Epithelial cell of prostate (primary cell): ENCODE data around the gene FBXO40.
"Not testable (repeated sequence)": the region's sequence is repeated elsewhere in the genome, so short reads cannot be mapped to it uniquely, and the experiment has no call there.

ENCODE experiments used
- DNase-seq: peaks from one replicate; pipeline ENCODE4 v3.0.0-alpha.2; 2011; ENCODE audit warnings: low read depth, low spot score
- H3K27ac ChIP-seq: fragments of 450-650 bp; 2 replicates; pipeline ENCODE4 v1.5.1; 2017; ENCODE audit warnings: mild to moderate bottlenecking

The FBXO40 gene, protein sequence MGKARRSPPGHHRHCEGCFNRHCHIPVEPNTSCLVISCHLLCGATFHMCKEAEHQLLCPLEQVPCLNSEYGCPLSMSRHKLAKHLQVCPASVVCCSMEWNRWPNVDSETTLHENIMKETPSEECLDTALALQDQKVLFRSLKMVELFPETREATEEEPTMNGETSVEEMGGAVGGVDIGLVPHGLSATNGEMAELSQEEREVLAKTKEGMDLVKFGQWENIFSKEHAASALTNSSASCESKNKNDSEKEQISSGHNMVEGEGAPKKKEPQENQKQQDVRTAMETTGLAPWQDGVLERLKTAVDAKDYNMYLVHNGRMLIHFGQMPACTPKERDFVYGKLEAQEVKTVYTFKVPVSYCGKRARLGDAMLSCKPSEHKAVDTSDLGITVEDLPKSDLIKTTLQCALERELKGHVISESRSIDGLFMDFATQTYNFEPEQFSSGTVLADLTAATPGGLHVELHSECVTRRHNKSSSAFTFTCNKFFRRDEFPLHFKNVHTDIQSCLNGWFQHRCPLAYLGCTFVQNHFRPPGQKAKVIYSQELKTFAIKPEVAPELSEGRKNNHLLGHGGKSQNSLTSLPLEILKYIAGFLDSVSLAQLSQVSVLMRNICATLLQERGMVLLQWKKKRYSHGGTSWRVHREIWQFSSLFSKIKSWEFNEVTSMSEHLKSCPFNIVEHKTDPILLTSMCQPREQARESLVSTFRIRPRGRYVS

DNA sequence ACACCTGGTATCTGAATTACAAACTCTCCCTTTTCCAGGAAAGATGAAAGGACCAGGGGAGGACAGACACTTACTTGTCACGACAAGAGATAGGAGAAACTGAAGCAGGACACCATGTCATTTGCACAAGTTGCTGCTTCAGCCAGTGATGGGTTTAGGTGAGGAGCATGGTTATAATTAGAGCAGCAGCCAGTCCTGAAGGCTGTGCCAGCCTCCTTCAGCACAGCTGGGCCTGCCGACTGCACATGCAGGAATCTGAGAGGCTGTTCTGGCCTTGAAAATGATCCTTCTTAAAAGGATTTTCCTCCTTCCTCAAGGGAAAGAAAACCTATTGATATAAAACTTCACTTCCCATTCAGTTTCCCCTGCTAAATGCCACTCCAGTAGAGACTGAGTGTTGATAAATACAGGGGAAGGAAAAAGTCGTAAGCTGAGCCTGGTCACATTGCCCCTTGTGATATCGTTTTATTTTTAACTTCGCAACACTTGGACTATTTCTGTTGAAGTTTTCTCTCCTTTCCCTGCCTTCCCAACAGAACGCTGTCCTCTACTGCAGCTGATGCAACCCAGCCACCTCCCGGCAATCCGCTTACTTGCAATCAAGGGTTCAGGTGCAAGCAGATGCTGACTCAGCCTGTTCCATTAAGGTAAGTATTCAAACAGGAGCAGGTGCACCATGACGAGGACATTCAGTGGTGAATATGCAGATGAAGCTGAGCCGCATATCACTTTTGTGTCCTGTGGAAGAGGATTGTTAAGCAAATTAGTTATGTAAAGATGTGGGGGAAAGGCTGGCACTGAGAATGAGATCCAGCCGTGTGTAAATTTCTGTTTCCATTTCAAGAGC lies at the start of gene FBXO40:
Gene FBXO40 (plus strand): TSS at position 524 of the 847 bp plus-strand sequence. CDS start 27,197 bp downstream, outside the sequence.
- DNase-seq: no peak
- no peak within 1 kb of the TSS for H3K27ac ChIP-seq

DNA sequence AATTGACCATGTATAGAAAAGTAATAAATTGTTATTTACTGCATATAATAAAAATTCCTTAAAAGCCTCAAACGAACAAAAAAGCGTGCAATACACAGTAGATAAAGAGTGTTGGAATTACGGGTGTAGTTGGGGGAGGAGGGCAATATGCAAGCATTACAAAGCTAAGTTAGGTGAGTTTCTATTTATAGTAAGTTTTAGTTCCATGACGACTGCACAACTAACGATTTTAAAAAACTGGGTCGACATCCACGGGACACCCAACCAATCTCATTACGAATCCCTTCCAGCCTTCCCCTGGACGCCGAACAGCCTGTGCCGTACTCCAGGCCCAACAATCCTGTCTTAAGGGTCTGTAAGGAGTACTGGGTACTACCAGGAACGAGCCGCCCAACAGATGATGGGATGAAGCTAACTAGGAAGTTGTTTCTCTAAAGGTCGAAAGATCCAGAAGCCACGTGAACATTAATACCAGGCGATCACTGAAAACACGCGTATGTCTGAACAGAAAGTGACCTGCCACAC lies 48.1 kb upstream of the FBXO40 start:
- H3K27ac ChIP-seq: no peak overlapping the region

DNA sequence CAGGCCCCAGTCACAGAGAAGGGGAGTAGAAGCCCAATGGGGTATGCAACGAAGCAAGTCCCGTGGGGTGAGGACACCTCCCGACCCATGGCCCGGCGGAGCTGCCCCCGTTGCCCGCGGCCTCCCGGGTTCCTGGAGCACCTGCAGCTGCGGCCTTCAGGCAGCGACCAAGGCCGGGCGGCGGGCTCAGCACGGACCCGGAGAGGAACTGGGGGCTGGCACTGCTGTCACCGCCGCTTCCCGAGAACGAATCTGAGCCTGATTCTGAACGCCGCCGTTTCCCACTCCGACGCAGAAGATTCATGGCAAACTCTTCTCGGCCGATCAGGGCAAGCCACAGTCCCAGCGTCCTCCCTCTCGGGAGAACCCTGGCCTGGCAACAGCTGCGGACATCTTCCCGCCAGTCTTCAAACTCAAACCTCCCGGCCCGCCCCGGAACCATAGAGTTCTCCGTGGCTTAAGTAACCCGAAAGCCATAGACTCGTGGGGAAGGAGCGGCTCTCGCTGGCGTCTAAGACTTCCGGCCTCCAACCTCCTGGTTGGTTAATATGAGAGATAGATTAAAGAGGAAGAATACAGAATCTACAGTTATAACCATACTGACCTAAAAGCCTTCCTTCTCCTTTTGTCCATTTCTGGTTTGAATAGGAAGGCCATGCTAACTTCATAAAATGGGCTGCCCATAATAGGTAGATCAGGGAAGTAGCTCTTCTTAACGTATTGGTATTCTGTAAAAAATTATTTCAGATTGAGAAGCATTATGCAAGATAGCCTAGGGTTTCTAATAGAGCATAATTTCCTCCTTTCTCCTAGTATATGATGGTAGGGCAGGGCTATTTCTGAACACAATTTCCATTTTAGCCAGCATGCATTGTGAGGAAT lies 47.4 kb upstream of the FBXO40 start, which contains the start of gene POLQ:
Gene POLQ (minus strand): TSS at position 415 of the 882 bp plus-strand sequence. CDS start 111 bp downstream, at position 304.
- DNase-seq: peak; percentile 81
- H3K27ac ChIP-seq: peak within 1 kb of the TSS; percentile 76

More for the DNA sequence above, 48.1 kb upstream of the FBXO40 start:
- DNase-seq: no peak

DNA sequence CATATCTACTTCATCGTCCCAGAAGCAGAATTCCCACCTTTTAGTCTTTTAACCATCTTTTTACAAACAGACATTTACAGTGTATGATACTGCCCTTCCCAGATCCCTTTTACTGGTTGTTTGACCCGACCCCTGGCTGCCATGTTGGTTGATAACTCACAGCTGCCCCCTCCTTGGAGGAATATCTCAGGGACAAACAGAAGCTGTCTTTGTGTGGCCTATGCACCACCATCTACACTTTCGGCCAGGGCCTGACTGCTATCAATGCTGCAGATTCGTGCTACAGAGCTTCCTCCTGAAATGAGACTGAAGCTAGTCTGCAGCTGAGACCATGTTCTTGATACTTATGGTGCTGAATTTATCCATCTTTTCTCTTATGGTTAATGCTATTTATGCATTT lies 40.8 kb upstream of the FBXO40 start:
- no peak for DNase-seq
- H3K27ac ChIP-seq: no peak overlapping the region

DNA sequence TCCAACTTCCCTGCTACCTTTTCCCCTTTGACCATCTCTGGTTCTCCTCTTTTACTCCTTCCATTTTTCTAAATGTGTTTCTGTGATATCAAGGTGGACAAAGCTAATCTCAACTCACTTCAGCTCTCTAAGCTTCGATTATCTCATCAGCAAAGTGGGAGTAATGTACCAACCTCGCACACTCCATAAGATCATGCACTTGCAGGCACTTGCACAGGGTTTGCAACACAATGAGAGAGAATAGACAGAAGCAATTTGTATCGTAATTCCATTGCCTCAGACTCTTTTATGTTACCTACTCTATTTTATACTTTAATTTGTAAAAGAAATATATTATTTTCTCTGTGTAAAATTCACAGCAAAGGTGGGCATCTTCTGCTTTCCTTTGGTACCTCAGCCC lies 40.4 kb upstream of the FBXO40 start:
- DNase-seq: no peak
- no peak overlapping the region for H3K27ac ChIP-seq

DNA sequence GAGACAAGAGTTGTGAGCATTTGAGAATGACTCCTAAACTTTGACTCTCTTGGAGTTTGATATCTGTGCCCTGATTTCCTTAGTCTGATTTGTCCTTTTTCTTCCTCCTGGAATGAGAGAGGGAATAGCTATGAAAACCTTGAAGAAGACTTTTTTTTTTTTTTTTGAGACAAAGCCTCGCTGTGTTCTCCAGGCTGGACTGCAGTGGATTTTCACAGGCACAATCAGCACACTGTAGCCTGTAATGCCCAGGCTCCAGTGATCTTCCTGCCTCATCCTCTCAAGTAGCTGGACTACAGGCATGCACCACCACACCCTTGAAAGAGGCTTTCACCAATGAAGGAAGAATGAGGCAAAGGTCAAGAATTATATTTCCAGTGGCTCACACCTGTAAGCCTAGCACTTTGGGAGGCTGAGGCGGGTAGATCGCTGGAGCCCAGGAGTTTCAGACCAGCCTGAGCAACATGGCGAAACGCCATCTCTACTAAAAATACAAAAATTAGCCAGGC lies 35.7 kb upstream of the FBXO40 start:
- no peak for DNase-seq
- H3K27ac ChIP-seq: no peak overlapping the region

DNA sequence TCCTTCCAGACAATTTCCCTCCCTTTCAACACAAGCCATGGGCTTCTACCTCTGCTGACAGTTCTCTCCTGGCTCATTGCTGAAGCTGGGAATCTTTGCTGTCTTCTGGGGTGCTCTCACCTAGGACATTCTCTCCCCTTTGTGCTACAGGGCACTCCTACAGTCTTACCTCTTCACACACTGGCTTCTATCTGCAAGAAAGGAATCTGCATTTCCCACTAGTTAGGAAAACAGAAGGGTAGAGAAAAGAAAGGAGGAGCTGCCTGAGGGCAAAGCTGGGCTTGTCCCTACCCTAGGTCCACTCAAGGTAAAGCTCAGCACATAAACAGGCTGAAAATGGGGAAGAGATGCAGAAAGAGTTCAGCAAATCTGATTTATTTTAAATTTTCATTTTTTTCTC lies 31.0 kb upstream of the FBXO40 start:
- no peak for DNase-seq
- no peak overlapping the region for H3K27ac ChIP-seq

DNA sequence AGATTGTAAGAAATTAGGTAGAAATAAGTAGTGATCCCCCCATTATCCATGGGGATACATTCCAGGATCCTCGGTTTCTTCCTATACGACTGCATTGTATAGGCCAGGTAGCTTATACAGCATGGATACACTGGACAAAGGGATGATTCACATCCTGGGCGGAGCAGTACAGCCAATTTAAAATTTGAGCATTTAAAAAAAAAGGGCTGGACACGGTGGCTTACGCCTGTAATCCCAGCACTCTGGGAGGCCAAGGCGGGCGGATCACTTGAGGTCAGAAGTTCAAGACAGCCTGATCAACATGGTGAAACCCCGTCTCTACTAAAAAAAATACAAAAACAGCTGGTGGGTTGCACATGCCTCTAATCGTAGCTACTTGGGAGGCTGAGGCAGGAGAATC lies 26.4 kb upstream of the FBXO40 start:
- no peak for DNase-seq
- no peak overlapping the region for H3K27ac ChIP-seq

DNA sequence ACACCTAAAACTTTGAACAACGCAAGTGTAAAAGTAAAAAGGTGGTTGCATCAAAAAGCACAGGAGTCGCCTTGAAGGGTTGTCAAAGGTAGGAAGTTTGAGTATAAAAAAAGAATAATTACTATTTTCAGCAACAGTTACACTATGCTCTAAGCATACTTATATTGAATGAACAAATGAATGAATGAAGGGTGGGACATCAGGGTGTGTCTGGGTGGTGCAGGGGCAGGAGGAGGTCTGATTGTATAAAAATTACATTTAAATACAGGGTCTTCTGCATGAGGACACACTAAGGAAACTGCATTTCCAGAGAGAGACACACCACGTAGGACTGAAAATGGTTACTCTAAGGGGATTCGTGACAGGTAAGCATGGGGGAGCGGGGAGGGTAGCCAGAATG lies 25.5 kb upstream of the FBXO40 start, which contains the start of gene ARGFX:
Gene ARGFX (plus strand): TSS at position 301 of the 400 bp plus-strand sequence. CDS start 2,765 bp downstream, outside the sequence.
- DNase-seq: no peak
- no peak within 1 kb of the TSS for H3K27ac ChIP-seq

DNA sequence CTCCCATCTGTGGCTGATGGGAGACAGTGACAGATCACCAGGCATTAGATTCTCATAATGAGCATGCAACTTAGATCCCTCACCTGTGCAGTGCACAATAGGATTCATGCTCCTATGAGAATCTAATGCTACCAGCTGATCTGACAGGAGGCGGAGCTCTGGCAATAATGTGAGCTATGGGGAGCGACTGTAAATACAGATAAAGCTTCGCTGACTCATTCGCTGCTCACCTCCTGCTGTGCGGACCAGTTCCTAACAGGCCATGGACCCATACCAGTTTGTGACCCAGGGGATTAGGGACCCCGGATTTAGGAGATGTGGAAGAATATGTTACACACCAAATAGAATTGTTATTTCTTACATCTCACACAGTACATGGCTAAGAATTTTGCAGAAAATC lies 18.7 kb upstream of the FBXO40 start:
- no peak overlapping the region for H3K27ac ChIP-seq

DNA sequence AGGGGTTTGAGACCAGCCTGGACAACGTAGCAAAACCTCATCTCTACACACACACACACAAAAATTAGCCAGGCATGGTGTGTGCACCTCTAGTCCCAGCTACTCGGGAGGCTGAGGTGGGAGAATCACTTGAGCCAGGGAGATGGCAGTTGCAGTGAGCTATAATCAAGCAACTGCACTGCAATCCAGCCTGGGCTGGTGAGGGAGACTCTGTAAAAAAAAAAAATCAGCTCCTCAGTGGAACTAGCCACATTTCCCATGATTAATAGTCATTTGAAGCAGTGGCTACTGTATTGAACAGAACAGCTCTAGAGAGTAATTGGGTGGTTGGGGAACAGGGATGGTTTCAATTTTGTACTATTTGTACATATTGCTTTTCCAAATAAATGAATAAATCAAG lies 11.5 kb upstream of the FBXO40 start:
- H3K27ac ChIP-seq: no peak overlapping the region
- DNase-seq: no peak

More for the DNA sequence above, 18.7 kb upstream of the FBXO40 start:
- DNase-seq: peak; percentile 40

DNA sequence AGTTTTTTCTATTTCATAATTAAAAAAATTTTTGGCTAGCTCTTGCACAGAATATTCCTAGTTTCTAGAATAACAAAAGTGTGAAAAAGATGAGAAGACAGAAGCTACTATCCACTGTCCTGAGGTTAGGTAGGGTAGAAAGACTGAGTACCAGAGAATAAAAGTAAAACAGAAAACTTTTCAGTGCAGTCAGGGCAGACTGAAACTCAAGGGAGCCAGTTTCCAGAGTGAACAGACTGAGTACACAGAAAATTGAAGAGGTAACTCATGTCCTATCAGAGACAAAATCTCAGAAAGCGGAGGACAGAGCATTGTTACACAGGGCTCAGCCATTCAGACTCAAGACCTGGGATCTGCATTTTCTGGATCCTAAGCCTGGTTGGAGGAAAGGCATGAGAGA lies 8.8 kb upstream of the FBXO40 start:
- H3K27ac ChIP-seq: no peak overlapping the region
- no peak for DNase-seq

DNA sequence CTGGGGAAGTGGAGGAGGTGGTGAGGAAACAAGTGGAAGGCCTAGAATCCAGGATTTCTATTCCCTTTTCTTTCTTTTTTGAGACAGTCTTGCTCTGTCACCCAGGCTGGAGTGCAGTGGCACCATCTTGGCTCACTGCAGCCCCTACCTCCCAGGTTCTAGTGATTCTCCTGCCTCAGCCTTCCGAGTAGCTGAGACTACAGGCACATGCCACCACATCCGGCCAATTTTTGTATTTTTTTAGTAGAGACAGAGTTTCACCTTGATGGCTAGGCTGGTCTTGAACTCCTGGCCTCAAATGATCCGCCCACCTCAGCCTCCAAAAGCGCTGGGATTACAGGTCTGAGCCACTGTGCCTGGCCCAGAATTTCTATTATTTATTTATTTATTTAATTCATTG lies 627 bp downstream of the FBXO40 start:
- H3K27ac ChIP-seq, DNase-seq: not testable (repeated sequence)

DNA sequence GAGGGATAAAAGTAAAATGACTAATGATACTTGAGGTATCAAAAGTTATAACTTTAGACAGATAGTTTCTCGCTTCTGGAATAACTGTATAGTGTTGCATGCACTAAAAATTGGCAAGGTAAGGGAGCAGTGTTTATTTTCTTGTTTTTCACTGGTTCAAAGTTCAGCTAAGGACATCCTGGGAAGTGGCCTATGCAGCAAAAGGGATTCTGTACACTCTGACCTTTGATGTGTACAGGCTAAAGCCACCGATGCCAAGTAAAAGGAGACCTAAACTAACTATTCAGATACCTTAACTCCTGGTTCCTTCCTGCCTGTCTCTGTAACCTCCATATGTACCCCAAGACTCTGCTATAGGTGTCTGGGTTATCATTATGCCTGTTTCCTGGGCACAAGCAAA lies 1.7 kb downstream of the FBXO40 start:
- no peak for DNase-seq

DNA sequence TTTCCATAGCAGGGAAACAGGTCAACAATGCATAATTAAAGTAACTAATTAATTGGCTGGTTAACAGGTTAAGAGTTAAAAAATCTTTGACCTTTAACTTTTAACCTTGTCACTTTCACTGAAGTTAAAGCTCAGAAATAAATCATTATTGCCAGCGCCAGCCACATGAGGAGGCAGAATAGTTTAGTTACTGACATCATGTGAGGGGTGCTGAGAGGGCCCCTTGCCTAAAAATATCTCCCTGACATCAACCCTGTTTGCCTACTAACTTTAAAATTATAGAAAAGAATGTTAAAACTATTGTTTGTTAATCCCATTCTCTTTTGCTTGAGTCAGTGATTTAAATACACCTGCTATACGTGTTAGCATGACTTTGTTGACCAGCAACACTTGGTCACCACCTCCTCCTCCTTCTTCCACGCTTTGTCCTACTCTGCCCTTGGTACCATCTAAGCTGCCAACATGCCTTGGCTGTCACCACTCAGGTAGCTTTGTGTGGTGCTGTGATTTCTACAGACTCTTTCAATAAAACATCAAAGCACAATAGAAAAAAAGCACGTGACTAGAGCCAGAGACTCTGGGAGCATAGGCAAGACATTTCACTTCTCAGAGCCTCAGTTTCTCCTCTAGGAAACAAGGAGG lies 2.7 kb downstream of the FBXO40 start:
- no peak overlapping the region for H3K27ac ChIP-seq

More for the DNA sequence above, 1.7 kb downstream of the FBXO40 start:
- no peak overlapping the region for H3K27ac ChIP-seq

DNA sequence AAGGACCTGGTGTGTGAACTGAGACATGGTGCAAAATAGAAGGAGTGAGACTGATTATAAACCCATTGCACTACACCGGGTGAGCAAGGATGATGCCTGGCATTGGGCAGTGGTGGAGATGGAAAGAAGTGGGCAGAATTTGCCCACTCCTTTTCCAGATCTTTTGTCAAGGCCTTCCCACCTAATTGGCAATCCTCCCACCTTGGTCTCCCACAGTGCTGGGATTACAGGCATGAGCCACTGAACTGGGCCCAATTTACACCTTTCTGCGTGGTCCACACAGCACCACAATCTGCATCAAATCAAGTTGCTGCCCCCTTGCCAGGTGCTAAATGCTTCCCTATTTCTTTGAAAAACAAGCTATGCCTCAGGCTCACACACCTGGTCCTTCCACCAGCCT lies 5.4 kb downstream of the FBXO40 start:
- no peak for DNase-seq
- H3K27ac ChIP-seq: no peak overlapping the region

More for the DNA sequence above, 2.7 kb downstream of the FBXO40 start:
- DNase-seq: no peak

DNA sequence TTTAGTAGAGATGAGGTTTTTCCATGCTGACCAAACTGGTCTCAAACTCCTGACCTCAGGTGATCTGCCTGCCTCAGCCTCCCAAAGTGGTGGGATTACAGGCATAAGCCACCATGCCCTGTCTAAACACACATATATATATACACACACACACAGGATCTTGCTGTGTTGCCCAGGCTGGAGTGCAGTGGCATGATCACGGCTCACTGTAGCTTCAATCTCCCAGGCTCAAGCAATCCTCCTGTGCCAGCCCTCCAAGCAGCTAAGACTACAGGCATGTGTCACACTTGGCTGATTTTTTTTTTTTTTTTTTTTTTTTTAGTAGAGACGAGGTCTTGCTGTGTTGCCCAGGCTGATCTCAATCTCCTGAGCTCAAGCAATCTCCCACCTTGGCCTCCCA lies 6.7 kb downstream of the FBXO40 start:
- DNase-seq, H3K27ac ChIP-seq: not testable (repeated sequence)

DNA sequence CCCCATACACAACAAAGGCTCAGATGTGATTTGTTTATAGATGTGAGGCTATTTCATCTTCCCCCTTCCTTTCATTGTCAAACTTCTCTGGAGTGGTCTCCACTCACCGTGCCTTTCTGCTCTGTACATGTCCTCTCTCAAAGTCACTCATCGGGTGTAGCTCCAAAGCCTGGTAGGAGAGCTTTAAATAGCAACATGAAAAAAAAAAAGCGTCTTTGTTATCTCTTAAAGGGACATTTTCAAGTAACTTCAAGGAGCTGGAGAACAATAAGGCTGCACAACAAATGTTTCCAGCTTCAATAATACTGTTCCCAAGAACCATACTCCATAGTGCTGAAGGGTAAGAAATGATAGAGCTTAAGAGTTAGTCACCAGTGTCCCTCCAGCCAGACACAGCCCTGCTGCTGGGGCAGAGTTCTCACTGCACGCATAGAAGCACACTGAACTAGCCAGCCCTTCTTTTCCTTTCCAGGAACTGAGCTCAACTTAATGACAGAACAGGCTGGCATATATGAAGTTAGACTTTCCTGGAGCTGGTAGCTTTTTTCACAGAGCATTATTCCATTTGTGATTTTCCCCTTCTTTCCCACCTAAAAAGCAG lies 8.1 kb downstream of the FBXO40 start:
- DNase-seq: no peak

More for the DNA sequence above, 8.1 kb downstream of the FBXO40 start:
- no peak overlapping the region for H3K27ac ChIP-seq
